K562 (cell line): ENCODE measurements around the gene SLC25A20. TPM values are rescaled to one million over a fixed set of nuclear protein-coding genes. Genes with fewer than 3 reads are reported as not detected.

ENCODE experiments used
- ATAC-seq: fragments of 200-7000 bp; cut with Tn5 transposase; 3 replicates; pipeline ENCODE4 v1.9.1; 2020; ENCODE audit warnings: moderate library complexity
- BruUV-seq: library from RNA; stranded (reverse); fragments of 400-500 nt; replicated peaks from 2 replicates; lab custom pipeline; 2021; lab: Mats Ljungman, UMichigan
- CTCF ChIA-PET: fragments of 300-600 bp; formaldehyde crosslinking; extraction: SDS; loops from one replicate; lab custom pipeline; 2021; ENCODE audit warnings: low intra/inter-chr PET ratio; lab: Yijun Ruan, JAX
- POLR2A ChIA-PET: fragments of 300-600, 350-650 bp; sonication (Branson Sonifier 250); formaldehyde crosslinking; extraction: SDS; loops from one replicate; lab custom pipeline; 2021; ENCODE audit warnings: antibody characterized with exemption, inconsistent platforms; lab: Yijun Ruan, JAX
- DNase-seq, 4 experiments: peaks; one replicate each; pipeline versions ENCODE4 v3.0.0 to v3.0.0-alpha.2; 2011 to 2018; ENCODE audit warnings: low spot score in 3 of 4, mixed read lengths in 3 of 4; ENCODE audit errors: extremely low read depth in 1 of 4
- FAIRE-seq: peaks from 2 replicates; lab custom pipeline; 2011; peaks lifted over from hg19 to GRCh38; lab: Jason Lieb, UNC
- H2AFZ ChIP-seq: 2 replicates; pipeline ENCODE4 v1.6.0; 2011; ENCODE audit warnings: low read depth, low read length, control low read depth, inconsistent platforms
- H3K27ac ChIP-seq: fragments of 200-600 bp; 3 replicates; pipeline ENCODE4 v1.8.0; 2011; ENCODE audit warnings: low read depth, mild to moderate bottlenecking, control low read depth, inconsistent platforms, low read length, moderate library complexity, mixed read lengths; ENCODE audit errors: extremely low read depth
- H3K27me3 ChIP-seq, 2 experiments: fragments of 300-600 bp in 1 of 2; 2 replicates in 1 of 2; 3 replicates in 1 of 2; pipeline versions ENCODE4 v1.6.0 to v1.8.0; 2011; ENCODE audit warnings: inconsistent platforms in 2 of 2, low read length in 2 of 2, mild to moderate bottlenecking in 1 of 2, mixed read lengths in 1 of 2, moderate library complexity in 1 of 2; ENCODE audit not compliant: control insufficient read depth in 2 of 2, insufficient read depth in 2 of 2
- H3K36me3 ChIP-seq: fragments of 300-600 bp; 3 replicates; pipeline ENCODE4 v1.8.0; 2011; ENCODE audit warnings: mild to moderate bottlenecking, low read length, inconsistent platforms; ENCODE audit not compliant: control insufficient read depth, insufficient read depth
- H3K4me1 ChIP-seq, 2 experiments: fragments of 200-600 bp in 1 of 2; replicated peaks in 1 of 2; 2 replicates in 1 of 2; 3 replicates in 1 of 2; pipeline versions ENCODE4 v1.5.1 to v1.8.0; 2011; ENCODE audit warnings: inconsistent platforms in 2 of 2, low read length in 2 of 2, mild to moderate bottlenecking in 1 of 2, mixed read lengths in 1 of 2, moderate library complexity in 1 of 2; ENCODE audit not compliant: control insufficient read depth in 2 of 2, insufficient read depth in 2 of 2
- H3K4me2 ChIP-seq: 2 replicates; pipeline ENCODE4 v1.6.1; 2011; ENCODE audit warnings: low read length, control low read depth, inconsistent platforms, mixed read lengths; ENCODE audit not compliant: insufficient read depth
- H3K4me3 ChIP-seq: fragments of 200-600 bp; sonication (generic), shearing (Covaris generic); 2 replicates; pipeline ENCODE4 v1.5.1; 2016; ENCODE audit warnings: control low read depth, inconsistent platforms
- H3K79me2 ChIP-seq: fragments of 200-600 bp; 3 replicates; pipeline ENCODE4 v1.8.0; 2011; ENCODE audit warnings: low read length, inconsistent platforms; ENCODE audit not compliant: control insufficient read depth, insufficient read depth
- H3K9ac ChIP-seq, 2 experiments: 2 replicates each; pipeline versions ENCODE4 v1.6.0 to v1.6.1; 2011; ENCODE audit warnings: low read depth in 2 of 2, low read length in 2 of 2, control low read depth in 1 of 2, inconsistent platforms in 1 of 2, mild to moderate bottlenecking in 1 of 2, mixed read lengths in 1 of 2; ENCODE audit not compliant: insufficient read depth in 1 of 2
- H3K9me1 ChIP-seq: one replicate; pipeline ENCODE4 v1.6.0; 2011; ENCODE audit warnings: inconsistent platforms, mild to moderate bottlenecking, low read length, moderate library complexity; ENCODE audit not compliant: control insufficient read depth, insufficient read depth
- H3K9me3 ChIP-seq: replicated peaks from 2 replicates; pipeline ENCODE4 v1.5.1; 2011; ENCODE audit warnings: low read depth, low read length, inconsistent platforms; ENCODE audit not compliant: control insufficient read depth, insufficient read depth
- H4K20me1 ChIP-seq: replicated peaks from 2 replicates; pipeline ENCODE4 v1.6.1; 2011; ENCODE audit warnings: low read length, inconsistent platforms, mixed read lengths; ENCODE audit not compliant: control insufficient read depth, insufficient read depth
- CHCHD3 ChIP-seq: fragments of 250-450 bp; sonication (Bioruptor Pico); IDR thresholded peaks from 2 replicates; pipeline ENCODE4 v2.1.2; 2022; ENCODE audit warnings: mild to moderate bottlenecking
- DIDO1 ChIP-seq: fragments of 450-650 bp; IDR thresholded peaks from 2 replicates; pipeline ENCODE4 v1.6.1; 2016; ENCODE audit warnings: low read depth, missing biosample characterization, missing genetic modification characterization
- ETV6 ChIP-seq, 3 experiments: fragments of 150-350 bp in 1 of 3; sonication (generic) in 1 of 3; formaldehyde crosslinking in 1 of 3; IDR thresholded peaks; 2 replicates each; pipeline versions ENCODE4 v1.6.1 to v1.8.0; 2014 to 2022; ENCODE audit warnings: borderline replicate concordance in 2 of 3, low read depth in 2 of 3, antibody characterized with exemption in 1 of 3, low read length in 1 of 3, mild to moderate bottlenecking in 1 of 3, missing genetic modification reagents in 1 of 3
- GABPB2 ChIP-seq: fragments of 250-450 bp; sonication (Bioruptor Pico); conservative IDR thresholded peaks from 2 replicates; pipeline ENCODE4 v1.5.1; 2021; ENCODE audit warnings: mild to moderate bottlenecking
- ILF3 ChIP-seq: fragments of 450-650 bp; IDR thresholded peaks from 2 replicates; pipeline ENCODE4 v1.6.1; 2018; ENCODE audit warnings: antibody characterized with exemption, mild to moderate bottlenecking, moderate library complexity, borderline replicate concordance
- KLF6 ChIP-seq: fragments of 250-450 bp; sonication (Bioruptor Pico); IDR thresholded peaks from 2 replicates; pipeline ENCODE4 v1.4.0; 2020; ENCODE audit warnings: mild to moderate bottlenecking, moderate library complexity, borderline replicate concordance
- NBN ChIP-seq: fragments of 450-650 bp; IDR thresholded peaks from 2 replicates; pipeline ENCODE4 v1.6.1; 2016; ENCODE audit warnings: low read depth, mild to moderate bottlenecking
- NR0B1 ChIP-seq: fragments of 450-650 bp; IDR thresholded peaks from one replicate; pipeline ENCODE4 v1.6.1; 2018; ENCODE audit warnings: mild to moderate bottlenecking, moderate library complexity; ENCODE audit not compliant: partially characterized antibody
- RFX5 ChIP-seq: IDR thresholded peaks from 2 replicates; pipeline ENCODE4 v1.6.1; 2011; ENCODE audit warnings: low read depth, mild to moderate bottlenecking, improper control_type of control experiment, low read length
- SMARCE1 ChIP-seq: fragments of 450-650 bp; IDR thresholded peaks from 2 replicates; pipeline ENCODE4 v1.7.1; 2016; ENCODE audit warnings: mild to moderate bottlenecking
- SOX6 ChIP-seq: fragments of 450-650 bp; IDR thresholded peaks from 2 replicates; pipeline ENCODE4 v1.6.1; 2014; ENCODE audit warnings: mild to moderate bottlenecking
- SRSF7 ChIP-seq: fragments of 200-400 bp; formaldehyde crosslinking; optimal IDR thresholded peaks from 2 replicates; pipeline ENCODE3; 2017; ENCODE audit warnings: mild to moderate bottlenecking, low read depth, low read length
- ZBTB1 ChIP-seq: sonication (generic); formaldehyde crosslinking; IDR thresholded peaks from 2 replicates; pipeline ENCODE4 v1.8.1; 2023; ENCODE audit warnings: missing genetic modification reagents, low read depth, mild to moderate bottlenecking, borderline replicate concordance
- ZBTB2 ChIP-seq: fragments of 450-650 bp; IDR thresholded peaks from 2 replicates; pipeline ENCODE4 v1.6.1; 2016; ENCODE audit warnings: antibody characterized with exemption
- ZBTB33 ChIP-seq: sonication (generic); formaldehyde crosslinking; IDR thresholded peaks from 2 replicates; pipeline ENCODE4 v1.8.1; 2023; ENCODE audit warnings: mild to moderate bottlenecking, missing genetic modification reagents
- ZNF12 ChIP-seq: sonication (generic); formaldehyde crosslinking; IDR thresholded peaks from 2 replicates; pipeline ENCODE4 v1.4.0; 2020; ENCODE audit warnings: mild to moderate bottlenecking, missing genetic modification reagents
- ZNF232 ChIP-seq: sonication (generic); formaldehyde crosslinking; IDR thresholded peaks from 2 replicates; pipeline ENCODE4 v1.8.0; 2022; ENCODE audit warnings: mild to moderate bottlenecking, missing genetic modification reagents
- ZNF354B ChIP-seq: fragments of 250-450 bp; sonication (Bioruptor Pico); IDR thresholded peaks from 2 replicates; pipeline ENCODE4 v1.4.0; 2020
- ZSCAN32 ChIP-seq: fragments of 450-650 bp; formaldehyde crosslinking; IDR thresholded peaks from 2 replicates; pipeline ENCODE4 v1.4.0; 2020; ENCODE audit warnings: mild to moderate bottlenecking, moderate library complexity
- WGBS: fragments of 100-300 bp; shearing (Covaris generic); methylation state at CpG from one replicate; pipeline ENCODE4 v1.1.6; 2016; ENCODE audit warnings: low coverage, mixed read lengths; ENCODE audit not compliant: insufficient coverage; ENCODE audit errors: missing lambda C conversion rate; 5-methylcytosine and 5-hydroxymethylcytosine counted together
- in situ Hi-C: fragments of 300-500 bp; cut with MboI; formaldehyde crosslinking; loops from 4 replicates; pipeline ENCODE4 v1.15.0; 2018; ENCODE audit warnings: inconsistent platforms, mixed read lengths
- intact Hi-C: fragments of 100-400 bp; cut with micrococcal nuclease; formaldehyde crosslinking; loops from 2 replicates; pipeline ENCODE4 v1.14.2; 2022
- polyA plus RNA-seq, 8 experiments: library from polyadenylated mRNA; depleted of rRNA in 4 of 8; stranded (reverse) in 5 of 8; unstranded in 3 of 8; fragments of >200 nt; fragmentation: Nextera tagmentation in 2 of 8; fragmentation: Illumina TruSeq in 1 of 8; extraction: Ambion mirVana in 2 of 8; extraction: Trizol in 1 of 8; gene quantifications; 2 replicates each; pipeline versions ENCODE4 v1.2.1 to v1.2.3, GENCODE V29; 2011 to 2014; ENCODE audit warnings: inconsistent platforms in 1 of 8, missing spikeins in 1 of 8
- total RNA-seq, 7 experiments: library from RNA; depleted of rRNA in 6 of 7; stranded (reverse); fragments of >200 nt in 6 of 7; fragmentation: Illumina TruSeq in 2 of 7; extraction: Trizol in 2 of 7; gene quantifications; 2 replicates each; pipeline versions ENCODE4 v1.2.1 to v1.2.3, GENCODE V29; 2011 to 2021; ENCODE audit warnings: low replicate concordance in 1 of 7

SLC25A20 gene
- total and polyA plus RNA-seq, 9 of the 15 experiments (the other 6 are each of a cell fraction or from before 2014, with no cell fraction given), result 14.3 to 48.1 (median 21.6) TPM

DNA sequence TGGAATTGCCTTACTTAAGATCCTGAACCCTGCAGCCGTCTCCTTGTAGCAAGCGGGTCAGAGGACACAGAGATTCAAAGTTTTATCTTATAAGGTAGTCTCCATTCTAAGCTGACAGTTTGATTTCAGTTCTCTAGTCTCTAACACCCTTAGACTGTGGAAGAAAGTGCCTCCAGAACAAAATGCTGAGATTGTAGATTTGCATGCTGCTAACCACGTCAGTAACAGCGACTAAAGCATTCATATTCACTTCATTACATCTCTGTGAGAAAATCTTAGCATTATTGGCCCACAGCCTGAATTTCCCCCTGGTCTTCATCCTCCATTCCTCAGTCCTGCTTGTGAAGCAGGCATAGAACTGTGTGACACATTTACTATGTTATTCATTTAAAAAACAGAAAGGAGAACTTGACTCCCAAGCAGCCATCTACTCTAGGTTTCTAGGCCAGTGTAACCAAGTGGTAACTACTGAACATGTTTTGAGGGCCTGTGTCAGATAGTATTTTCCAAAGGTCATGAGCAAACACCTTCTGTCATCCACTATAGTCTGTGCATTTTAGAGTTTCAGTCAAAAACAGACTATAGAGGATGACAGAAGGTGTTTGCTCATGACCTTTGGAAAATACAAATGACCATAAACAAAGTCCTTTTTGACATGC, 47.3 kb upstream of the SLC25A20 start:
- no peak for DNase-seq
- FAIRE-seq, result no peak
- Histone ChIP-seq H3K27ac (no peak overlapping the region), H3K36me3 (peaks cover 32% of the 10 kb centered on the region), H3K4me2 (no peak overlapping the region), H4K20me1 (no peaks in the 10 kb centered on the region), H3K4me1 (peaks cover 0 to 3% of the 10 kb centered on the region in 2 experiments; a peak in 1 of 5 replicates), H3K27me3 (no peaks in the 10 kb centered on the region), H3K79me2 (peaks cover 65% of the 10 kb centered on the region), H3K9me1 (no peaks in the 10 kb centered on the region), H2AFZ (no peak overlapping the region), H3K9ac (no peak overlapping the region), H3K9me3 (no peaks in the 10 kb centered on the region), H3K4me3 (no peak overlapping the region)
- ChIA-PET POLR2A (interaction anchor here (1.0 kb wide), 2 partner anchors 14 to 84 kb away, joined by 3 read pairs; no protein-coding TSS in a partner anchor), CTCF (no interaction called here)
- no TSS peak for BruUV-seq
- ATAC-seq, result no peak
- in situ Hi-C loops, result no loop called here
- TF ChIP-seq ZBTB1 (CRISPR knock-in tag), result no peak
- TF ChIP-seq SMARCE1, result no peak
- TF ChIP-seq NR0B1, result no peak
- no peak for TF ChIP-seq ZSCAN32 (CRISPR knock-in tag)
- no peak for TF ChIP-seq KLF6
- no peak for TF ChIP-seq ZNF354B (CRISPR knock-in tag)
- TF ChIP-seq NBN, result no peak
- no peak for TF ChIP-seq ILF3
- TF ChIP-seq ZNF232, result no peak
- no peak for TF ChIP-seq ZBTB2
- no peak for TF ChIP-seq CHCHD3
- TF ChIP-seq SOX6, result no peak
- TF ChIP-seq GABPB2 (CRISPR knock-in tag), result no peak
- no peak for TF ChIP-seq ETV6 (IDR thresholded peaks at IDR 0.05; ENCODE audit: borderline replicate concordance in 1 of 2, low read depth in 2 of 2, low read length in 1 of 2)
- no peak for TF ChIP-seq ETV6 (CRISPR knock-in tag; IDR thresholded peaks at IDR 0.05; ENCODE audit: borderline replicate concordance)
- TF ChIP-seq SRSF7, result no peak
- no peak for TF ChIP-seq ZBTB33
- TF ChIP-seq RFX5, result no peak
- TF ChIP-seq DIDO1 (tag), result no peak
- no peak for TF ChIP-seq ZNF12 (CRISPR knock-in tag)
- intact Hi-C loops, result no loop called here
- WGBS, result 94% methylated on average over 4 of the region's 4 CpGs
